ENCODE measurements around the gene ARHGEF12.

The ARHGEF12 gene

DNA sequence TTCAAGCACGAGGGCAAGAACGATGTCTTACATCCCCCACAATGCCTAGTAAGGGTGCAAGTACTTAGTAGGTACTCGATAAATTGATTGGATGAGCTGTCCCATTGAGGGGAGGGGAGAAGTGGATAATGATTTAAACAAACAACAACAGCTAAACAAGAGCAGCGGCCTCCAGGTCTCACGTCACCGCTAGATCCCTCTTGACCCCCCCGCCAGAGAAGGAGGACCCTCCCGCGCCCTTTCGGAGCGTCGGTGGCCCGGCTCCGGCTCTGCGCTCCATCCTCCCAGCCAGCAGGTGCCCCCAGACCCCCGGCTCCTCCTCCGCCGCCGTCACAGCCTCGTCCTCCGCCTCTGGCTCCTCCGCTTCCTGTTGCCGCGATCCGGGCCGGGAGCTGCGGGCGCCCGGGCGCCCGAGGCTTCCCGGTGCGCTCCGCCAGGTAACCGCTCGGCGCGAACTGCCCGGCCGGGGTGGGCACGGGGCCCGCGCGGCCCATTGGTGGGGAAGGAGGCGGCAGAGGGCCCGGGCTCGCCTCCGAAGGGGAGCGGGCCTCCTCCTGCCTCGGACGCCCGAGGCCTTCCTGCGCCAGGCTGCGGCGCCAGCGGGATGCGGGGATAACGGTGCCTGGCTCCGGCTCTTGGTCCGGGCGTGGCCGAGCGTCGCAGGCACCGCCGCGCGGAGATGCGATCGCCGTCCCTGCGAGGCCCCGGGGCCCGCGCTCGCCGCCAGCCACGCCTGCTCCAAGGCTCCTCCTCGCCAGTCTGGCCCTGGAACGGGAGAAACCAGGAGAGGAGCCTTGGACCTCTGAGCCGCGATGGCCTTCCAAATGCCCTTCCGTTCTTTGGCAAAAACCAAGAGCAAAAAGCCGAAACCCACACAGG, 11.0 kb upstream of the ARHGEF12 start, which contains the start of gene TLCD5:
Gene TLCD5, plus strand, starts transcription at position 368 of the 879 bp plus-strand sequence. CDS start 2,143 bp downstream, outside the sequence.
- peak; percentile 80 for DNase-seq

DNA sequence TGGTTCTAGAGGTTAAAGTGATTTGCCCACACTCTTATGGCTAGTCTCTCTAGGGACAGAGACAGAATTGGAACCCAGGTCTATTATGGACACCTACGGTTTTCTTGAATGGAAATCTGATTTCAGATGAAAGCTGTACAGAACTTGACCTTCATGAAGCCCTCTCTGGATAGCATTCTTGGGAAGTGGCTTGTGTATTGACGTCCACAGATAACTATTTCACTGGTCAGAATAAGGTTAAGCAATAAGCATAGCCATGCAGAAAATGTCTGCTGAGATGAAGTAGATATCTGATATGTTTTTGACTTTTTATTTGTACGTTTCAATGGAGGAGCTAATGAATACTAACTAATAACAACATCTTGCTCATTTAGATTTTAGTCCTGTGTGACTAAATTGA, 10.0 kb upstream of the ARHGEF12 start:
- DNase-seq, result peak; percentile 58

DNA sequence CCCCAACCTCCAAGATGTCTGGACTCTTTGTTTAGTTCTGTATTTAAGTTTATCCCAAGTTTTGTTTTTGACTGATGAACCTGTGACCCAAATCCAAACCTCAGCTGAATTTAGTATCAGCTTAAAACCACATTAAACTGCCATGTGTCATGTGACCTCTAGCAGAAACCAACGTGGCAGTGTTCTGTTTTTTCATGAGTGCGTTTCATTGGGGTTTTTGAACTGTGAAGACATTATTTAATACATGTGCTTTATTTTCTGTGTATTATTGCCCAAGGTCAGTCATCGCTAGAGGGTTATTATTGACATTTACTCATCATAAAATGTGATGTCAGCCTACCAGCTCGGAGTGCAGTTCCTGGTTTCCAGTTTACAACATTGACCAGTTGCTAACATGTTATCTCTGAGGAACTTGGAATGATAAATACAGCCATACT, 9.3 kb upstream of the ARHGEF12 start:
- DNase-seq, result peak; percentile 65

DNA sequence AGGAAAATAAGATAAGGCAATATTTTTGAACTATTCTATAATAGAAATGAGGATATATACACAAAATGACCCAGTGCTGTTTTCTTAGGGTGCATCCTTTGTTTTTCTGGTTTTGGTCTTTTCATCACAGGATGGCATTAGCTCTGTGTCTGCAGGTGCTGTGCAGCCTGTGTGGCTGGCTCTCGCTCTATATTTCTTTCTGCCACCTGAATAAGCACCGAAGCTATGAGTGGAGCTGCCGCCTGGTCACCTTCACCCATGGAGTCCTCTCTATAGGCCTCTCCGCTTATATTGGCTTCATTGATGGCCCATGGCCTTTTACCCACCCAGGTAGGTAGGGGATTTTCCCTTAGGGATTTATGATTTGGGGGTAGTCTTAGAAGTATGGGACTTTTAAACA, 8.9 kb upstream of the ARHGEF12 start:
- no peak for DNase-seq

DNA sequence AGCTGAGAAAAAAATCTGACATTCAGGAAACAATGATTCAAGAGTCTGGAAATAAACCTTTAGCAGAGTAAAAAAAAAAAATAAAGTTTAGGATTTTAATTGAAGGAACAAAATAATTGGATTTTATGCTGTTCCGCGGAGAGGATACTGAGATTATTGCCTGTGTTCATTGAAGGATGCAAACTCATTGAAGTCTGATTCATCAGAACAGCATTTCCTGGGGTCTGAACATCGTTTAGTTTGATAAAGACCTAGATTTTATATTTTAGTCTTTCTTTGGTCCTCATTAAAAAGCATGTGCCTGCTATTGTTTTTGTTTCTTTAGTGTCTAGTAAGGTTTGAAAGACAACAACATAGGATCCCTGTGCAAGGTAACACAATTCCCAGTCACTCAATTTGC, 6.7 kb upstream of the ARHGEF12 start:
- DNase-seq, result no peak

DNA sequence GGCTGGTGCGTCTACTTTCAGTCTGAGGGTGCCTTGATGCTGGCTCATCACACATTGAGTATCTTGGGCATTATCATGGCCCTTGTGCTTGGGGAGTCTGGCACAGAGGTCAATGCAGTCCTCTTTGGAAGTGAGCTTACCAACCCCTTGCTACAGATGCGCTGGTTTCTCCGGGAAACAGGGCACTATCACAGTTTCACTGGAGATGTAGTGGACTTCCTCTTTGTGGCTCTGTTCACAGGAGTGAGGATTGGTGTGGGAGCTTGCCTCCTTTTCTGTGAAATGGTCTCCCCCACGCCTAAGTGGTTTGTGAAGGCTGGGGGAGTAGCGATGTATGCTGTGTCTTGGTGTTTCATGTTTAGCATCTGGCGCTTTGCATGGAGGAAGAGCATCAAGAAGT, 6.2 kb upstream of the ARHGEF12 start:
- DNase-seq, result no peak

DNA sequence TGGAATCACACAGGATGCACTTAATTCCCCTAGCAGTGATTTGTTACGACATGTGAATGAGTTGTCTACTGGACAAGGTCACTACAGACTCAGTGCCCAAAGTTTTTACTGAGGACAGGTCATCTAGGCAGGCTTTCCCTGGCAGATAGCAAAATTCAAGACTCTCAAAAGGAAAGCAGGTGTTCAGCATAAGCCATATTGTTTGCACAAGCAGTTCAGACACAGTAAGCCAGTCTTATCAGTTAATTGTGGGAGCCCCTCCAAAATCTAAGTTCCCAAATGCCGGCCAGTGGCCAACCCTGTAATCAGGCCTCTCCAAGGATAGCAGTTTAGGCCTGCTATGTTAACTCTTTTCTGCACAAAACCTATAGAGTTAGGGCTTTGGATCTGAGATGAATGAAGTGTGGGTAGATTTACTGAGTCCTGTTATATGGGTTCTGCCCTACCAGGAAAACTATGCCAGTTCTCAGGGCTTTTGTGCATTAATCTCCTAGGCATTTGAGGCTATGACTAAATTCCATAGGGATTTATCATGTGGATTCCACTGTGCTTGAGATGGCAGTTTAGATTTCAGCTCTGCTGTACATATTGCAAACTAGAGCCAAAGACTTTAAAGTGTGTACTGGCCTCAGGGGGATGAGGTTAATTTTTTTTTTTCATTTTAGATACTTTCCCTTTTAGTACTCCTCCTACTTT, 4.8 kb upstream of the ARHGEF12 start:
- peak; percentile 98 for DNase-seq

DNA sequence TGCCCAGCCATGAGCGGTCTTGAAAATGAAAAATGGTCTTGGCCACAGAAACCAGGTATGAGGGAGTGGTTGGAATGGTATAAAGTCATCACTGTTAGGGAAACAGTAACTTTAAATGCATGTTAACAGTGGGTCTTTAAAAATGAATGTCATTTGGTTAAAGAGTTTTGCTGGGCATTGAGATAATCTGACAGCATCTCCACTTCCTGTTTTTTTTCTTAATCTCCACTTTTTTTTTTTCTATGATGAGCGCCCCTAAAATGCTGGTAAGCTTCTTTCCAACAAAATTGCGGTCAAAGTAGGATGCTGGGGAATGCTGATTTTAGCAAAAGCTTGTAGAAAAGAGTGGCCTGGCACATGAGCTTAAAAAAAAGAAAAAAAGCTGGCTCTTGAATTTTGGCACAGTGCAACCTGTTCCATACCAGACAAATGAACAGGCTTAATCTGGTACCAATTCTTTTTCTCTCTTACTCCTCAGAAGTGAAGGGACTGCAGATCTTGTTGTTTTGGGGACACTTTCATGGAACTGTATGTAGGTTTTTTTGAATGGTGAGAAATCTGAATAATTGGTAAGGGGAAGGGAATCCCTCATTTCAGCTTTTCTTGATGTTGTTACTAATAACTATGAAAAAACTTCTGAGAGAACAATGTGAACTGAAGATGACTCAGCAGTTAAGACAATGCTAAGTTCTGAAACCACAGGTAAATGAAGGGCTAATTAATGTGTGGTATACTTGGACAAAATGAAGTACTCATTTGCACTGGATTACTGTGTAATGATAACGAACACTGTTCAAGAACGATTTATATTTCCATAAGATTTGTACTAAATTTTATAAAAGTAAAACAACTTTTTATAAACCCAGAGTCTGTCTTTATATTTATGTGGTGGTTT, 3.1 kb upstream of the ARHGEF12 start:
- DNase-seq, result no peak

DNA sequence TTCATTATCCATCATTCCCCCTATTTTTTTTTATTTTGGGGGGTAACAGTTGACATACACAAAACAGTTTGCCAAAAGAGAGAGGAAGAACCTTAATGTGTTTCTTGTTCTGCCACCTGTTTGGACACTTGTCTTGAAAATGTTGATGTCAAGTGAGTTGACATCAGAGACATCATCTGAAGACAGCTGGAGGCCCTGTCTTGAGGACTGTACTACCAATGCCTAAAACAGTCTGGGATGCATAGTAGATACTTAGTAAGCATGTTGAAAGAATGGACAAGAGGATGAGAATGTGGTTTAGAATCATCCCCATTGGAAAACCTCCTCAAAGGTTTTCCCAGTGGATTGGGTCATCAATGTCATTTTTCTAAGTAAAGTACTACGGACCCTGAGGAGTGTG, 2.4 kb upstream of the ARHGEF12 start:
- DNase-seq, result no peak

DNA sequence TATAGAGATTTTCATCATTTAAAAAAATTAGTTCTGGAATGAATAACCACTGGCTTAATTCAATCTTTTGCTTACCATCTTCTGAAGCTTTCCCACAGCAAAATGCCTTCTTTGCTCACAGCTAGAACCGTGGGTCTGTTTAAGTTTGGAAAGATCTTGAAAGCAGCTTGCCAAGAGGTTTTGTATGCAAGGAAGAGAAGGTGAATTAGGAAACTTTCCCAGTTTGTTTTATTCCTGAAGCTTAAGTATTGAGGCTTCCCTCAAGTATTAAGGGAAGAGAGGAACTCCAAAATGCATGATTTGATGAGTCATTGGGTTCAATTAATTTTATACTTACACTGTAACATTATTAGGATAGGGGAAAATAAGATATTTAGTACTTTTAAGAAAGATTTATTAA, 1.9 kb upstream of the ARHGEF12 start:
- no peak for DNase-seq

DNA sequence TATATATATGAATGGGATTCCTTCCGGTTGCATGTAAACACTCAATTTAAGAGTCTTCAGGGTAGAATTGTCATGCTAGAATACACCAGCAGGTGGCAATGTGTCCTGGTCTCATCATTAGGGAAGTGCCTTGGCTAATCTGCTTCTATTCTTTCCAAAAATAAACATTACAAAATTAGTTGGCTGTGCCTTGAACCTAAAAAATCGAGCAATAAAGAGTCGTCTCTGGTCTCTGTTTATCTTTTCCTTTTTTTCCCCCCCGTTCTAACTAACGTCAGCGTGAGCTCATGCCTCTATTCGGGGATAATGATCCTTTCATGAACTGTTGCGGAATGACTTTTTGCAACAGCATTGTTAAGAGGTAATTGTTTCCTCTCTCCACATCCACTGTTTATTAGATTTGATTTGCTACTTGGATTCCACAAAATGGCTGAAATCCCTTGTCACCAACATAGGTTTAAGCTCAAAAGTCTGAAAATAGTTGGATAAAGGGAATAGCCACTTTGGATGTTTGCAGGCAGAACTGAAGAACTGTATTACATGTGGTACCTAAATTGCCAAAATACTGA, 1.2 kb upstream of the ARHGEF12 start:
- peak; percentile 80 for DNase-seq

DNA sequence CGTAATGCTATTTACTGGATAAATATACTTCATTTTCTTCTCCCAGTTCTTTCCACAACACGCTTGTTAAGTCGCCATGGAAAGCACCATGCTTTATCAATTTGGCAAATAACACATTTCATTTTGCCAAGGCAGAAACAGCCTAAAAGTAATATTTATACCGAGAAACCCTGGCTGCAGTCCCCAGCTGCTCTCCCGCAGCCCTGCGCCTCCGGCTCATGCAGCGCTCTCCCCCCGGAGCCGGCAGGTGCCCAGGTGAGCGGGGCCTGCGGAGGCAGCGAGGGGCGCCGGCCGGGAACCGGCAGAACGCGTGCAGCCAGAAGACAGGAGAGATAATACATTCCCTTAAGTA, 681 bp upstream of the ARHGEF12 start:
- DNase-seq, result no peak

DNA sequence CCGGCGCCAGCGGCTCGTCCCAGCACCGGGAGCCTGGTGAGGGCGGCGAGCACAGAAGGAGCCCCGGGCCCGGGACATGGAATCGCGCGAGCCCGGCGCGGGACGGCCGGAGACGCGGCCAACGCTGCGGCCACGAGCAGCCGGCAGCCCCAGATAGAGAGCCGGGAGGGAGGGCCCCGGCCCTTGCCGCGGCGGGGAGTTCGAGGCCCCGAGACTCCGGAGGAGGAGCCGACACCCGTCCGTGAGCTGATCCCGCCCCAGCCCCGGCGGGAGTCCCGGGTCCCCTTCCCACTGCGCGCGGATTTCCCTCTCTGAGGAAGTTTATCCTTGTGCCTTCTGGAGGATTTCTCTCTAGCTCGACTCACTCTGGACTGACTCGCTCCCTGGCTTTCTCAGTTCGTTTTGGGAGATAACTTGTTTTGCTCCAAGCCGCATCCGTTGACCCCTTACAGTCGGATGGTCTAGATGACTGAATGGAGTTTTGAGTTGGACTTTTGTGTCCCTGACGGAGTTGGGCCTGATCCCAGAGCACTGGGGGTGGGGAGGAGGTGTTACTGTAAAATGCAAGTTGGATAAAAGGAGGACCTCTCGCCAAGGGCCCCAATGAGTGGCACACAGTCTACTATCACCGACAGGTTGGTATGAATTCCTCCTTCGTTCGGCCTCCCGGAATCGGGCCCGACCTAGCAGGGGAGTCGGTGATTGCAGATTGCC, 585 bp downstream of the ARHGEF12 start:
- DNase-seq, result peak; percentile 43

DNA sequence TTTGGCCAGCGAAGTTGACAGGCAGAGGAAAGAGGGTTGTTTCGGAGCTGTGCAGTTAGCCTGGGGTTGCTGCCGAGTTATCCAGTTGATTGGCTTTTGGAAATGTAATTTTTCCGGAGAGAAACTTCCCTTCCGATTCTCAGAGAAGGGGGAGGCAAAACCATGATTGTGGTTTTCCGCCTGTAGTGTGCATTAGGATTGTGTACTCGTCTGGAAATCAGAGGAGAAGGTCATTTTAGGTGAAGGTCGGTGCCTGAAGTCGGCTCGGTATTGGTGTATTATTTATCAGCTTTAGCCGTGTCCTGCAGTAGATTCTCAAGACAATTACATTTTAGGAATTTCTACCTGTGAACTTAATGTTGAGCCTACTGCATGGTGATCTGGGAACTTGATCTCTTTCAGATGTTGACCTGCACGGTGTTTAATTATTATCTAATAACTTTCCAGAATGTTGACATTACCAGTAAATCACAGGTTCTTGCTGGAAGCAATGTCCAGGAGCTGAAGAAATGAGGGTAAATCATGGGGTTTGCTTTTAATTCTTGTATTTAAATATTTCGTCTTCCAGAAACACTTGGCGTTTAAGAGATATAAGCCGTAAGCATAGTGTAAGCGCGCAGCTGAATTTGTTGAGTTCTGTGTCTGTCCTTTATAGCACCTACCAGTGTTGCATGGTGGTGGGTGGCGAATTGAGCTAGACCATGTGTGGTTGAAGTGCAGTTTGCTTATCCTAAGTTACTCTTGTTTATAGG, 1.3 kb downstream of the ARHGEF12 start:
- DNase-seq, result no peak

DNA sequence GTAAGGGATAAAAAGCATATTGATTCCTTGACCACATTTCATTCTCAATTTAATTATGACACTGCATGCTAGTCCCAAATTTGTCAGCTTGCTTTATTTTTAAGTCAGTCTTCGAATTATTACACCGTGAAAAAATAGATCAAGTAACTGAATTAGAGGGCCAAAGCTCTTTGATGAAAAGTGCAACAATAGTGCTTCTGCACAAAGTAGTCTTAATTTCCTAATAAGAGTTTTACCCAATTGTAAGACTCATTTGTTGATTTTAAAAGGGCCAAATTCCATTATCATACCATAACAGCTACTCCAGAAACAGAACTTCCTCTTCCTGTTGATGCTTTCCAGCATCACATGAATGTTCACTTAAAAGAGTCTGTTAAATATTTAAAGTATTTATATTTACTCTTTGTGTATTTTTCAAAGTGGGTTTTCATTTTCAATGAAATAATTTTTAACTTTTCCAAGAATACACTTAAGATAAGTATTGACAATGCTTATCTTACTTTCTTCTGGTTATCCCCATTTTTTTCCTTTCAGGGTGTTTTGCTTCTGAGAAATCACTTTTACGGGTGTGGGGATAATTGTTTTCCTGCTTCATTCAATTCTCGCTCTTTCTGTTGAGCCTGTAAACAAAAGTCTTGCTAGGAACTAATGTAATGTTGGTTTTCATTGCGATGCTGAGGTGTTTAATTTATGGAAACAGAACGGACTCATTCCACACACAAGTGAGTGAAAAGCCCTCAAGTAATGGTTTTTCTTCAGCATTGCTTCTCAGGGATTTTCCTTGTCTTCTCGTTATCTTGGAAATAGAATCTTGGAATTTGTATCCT, 2.1 kb downstream of the ARHGEF12 start:
- no peak for DNase-seq

DNA sequence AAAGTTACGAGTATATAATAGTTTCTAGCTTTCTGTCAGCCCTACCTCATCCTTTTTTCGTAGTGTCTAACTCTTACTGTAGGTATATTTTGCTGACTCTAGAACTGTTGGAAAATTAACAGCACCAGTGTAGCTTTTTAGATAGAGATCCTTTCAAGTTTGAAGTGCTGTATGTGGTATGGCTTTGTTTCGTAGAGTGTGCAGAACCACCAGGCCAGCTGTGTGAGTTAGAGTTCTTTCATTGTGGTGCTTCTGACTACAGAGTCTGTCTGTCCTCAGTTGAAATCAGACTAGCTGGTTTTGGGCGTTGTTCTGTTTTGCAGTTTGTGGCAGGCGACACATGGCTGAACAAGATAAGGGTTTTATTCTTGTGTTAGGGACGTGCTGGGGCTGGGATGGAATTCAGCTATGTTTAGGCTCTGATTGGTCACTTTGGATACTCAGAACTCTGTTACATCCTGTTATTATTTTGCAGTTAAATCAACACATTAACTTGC, 3.2 kb downstream of the ARHGEF12 start:
- DNase-seq, result peak; percentile 21

DNA sequence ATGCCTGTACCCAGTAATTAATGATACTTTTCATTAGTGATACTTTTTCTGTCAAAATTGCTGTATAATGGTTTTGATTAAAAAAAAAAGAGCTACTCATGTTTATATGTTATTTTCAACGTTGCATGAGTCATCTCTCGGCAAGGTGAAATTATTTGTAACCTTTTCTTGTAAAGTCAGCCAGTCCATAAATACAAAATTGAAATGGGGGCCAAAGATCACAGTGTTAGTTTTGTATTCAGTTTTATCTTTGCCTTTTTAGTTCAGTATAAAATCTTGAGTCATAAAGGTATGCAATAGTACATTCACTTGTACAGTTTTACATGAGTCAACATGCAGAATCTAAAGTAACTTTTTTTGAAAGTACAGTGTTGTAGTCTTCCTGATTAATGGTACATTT, 4.3 kb downstream of the ARHGEF12 start:
- DNase-seq, result no peak

DNA sequence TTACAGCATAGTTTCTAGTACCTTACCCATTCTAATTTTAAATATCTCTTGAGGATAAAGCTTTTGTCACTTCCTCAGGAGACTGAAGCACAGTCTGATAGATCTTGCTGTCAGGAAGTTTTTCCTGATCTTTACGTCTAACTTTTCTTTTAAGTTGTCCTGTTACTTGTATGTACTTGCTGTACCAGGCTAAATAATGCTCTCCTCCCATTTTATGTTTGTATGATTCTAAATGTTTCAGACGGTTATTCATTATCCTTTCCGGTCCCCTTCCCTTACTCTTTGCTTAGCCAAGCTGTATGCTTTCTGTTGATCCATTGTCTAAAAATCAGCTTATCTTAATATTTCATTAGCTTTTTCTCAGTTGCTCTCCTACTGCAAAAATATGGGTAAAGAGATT, 6.0 kb downstream of the ARHGEF12 start:
- no peak for DNase-seq

DNA sequence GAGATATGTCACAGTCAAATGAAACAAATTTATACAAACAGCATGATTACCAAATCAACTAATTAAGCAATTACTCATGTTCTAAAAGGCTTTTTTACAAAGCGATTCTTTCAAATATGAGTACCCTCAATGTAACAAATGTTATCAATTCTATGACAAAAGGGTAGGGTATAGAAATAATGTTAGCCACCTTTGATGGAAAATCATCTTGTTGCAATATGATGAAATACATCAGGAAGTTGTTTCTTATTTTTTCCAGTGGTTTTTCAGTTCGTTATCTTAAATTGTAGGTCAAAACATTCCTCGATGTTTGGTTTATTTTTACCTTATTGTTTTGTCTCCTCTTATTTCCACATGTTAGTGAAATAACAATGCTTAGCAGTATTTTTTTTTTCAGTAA, 6.5 kb downstream of the ARHGEF12 start:
- no peak for DNase-seq

DNA sequence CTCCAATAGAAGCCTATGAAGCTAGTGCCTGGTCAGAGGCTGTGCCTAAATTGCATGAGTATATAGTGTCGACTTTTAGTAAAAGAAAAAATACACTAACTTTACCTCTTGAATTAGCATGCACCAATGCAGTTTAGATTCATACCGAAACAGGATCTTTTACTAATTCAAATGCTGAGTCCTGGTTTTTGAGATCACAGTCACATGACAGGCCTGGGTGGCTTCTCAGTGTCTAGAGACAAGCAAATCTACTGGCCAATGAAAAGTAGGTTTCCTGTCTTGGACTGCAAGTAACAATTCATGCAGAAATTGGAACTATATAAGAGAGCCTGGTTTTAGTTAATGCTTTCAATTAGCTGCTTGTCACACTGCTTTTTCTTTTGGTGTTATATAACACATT, 7.2 kb downstream of the ARHGEF12 start:
- DNase-seq, result no peak
